NCI-H748 treated with DMSO at 0.1 percent for 48 hours (cell line): ENCODE measurements around the gene GPR146.

ENCODE experiments used
- DNase-seq: peaks from one replicate; lab custom pipeline; 2025; lab: John Stamatoyannopoulos, UW

GPR146 gene

DNA sequence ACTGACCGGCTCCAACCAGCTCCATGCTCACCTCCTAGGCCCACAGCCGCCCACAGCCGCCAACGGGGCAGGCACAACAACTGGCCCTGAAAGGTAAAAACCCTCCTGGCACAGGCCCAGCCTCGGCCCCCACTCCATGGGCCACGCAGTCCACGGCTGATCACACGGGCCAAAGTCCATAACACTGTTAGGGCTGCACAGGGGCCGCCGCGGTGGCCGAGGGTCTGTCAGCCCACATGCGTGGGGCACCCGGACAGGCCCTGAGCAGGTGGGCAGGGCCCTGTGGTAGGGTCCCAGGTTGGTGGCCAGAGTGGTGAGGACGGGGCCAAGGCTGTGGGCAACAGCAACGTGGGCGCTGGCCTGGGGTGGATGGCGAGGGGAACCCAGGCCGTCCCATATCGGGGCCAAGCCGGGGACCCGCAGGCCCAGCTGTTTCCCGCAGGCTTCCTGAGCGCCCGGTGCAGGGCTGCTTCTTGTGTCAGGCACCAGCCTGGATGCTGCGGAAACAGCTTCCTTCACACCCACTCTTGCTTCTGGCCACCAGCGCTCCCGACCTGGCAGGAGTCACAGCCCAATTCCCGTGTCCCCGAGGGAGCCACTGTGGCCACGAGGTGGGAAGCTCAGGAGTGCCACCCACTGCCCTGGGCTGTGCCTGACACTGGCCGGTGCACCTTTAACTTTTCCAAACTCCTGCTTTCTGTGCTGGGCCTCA is 32.2 kb upstream of the GPR146 start:
- no peak for DNase-seq

DNA sequence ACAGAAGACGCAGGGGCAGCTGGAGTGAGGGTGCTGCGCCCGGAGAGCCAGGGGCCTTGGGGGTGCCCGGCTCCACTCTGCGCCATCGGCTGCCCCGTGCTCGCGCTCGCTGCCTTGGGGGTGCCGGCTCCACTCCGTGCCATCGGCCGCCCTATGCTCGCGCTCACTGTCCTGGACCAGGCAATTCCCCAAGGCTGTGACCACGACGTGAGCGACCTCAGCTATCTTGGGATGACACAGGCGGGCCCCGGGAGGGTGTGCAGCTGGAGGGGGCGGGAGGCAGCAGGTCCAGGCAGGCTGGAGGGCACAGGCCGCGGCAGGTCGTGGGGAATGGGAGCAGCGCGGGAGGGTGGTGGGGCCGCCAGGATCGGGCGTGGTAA is 31.6 kb upstream of the GPR146 start:
- DNase-seq: no peak

DNA sequence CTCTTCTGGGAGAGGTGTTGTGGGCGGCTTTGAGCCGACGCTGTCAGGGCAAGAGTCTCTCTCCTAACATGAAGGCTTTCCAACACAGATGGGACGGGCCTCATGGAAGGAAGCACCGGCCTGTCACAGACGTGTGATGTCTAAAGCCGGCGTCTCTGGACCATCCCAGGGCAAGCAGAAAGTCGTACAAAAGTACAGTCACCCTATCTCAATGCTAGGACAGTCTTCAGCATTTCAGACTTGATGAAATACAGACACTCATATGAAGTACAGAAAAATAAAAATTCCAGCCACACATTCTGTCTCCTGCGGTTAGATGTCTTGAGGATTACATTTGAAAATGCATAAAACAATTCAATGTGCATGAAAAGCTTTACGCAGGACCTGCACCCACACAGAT is 30.8 kb upstream of the GPR146 start:
- DNase-seq: no peak

DNA sequence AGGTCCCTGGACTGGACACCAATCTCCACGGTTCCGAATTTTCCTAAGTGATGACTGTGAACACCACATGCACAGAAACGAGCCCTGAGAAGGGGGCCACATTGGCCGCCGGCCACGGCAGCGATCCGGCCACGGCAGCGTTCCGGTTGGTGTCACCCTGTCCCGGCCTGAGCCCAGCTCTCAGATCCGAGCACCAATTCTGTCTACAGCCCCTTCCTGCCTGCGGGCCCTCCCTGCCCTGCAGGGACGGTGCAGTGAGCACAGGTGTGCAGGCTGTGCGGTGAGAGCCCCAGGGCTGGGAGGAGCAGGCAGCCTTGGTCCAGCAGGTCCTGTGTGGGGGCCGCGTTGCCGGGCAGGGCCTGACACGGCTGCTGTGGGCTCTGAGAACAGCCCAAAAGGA is 29.7 kb upstream of the GPR146 start:
- DNase-seq: no peak

DNA sequence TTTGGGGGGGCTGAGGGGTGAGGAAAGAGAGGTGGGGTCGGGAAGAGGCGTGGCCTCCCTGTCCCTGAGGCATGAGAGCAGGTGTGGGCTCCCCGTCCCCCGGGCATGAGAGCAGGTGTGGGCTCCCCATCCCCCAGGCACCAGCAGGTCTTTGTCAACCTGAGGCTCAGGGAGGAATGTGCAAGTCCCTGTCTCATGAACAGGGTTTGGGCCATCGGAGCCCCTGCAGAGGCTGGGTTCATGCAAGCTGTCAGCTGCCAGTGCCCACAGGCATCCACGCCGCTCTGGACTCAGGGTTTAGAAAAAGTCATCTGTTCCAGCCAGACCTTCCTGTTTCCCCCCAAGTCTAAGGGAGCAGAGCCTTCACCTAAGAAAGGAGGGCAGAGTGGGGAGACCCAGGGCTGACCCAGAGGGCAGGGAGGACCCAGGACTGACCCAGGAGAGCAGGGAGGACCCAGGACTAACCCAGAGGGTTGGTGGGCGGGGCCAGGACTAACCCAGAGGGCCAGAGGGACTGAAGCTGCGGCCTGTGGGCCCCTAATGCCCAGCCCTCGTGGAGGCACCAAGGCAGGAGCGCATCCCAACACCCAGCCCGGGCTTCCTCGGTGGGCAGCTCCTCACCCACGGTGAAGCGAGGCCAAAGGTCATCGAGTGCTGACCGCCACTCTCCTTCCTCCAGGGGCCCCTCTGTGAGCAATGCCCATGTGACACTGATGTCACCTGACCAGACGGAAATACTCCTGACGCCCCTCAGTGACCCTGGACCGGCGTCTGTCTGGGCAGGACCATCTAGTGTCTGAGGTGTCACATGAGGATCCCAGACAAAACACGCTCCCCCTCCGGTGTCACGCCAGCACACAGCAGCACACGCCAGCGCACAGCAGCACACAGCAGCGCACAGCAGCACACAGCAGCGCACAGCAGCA is 28.9 kb upstream of the GPR146 start:
- DNase-seq: no peak

DNA sequence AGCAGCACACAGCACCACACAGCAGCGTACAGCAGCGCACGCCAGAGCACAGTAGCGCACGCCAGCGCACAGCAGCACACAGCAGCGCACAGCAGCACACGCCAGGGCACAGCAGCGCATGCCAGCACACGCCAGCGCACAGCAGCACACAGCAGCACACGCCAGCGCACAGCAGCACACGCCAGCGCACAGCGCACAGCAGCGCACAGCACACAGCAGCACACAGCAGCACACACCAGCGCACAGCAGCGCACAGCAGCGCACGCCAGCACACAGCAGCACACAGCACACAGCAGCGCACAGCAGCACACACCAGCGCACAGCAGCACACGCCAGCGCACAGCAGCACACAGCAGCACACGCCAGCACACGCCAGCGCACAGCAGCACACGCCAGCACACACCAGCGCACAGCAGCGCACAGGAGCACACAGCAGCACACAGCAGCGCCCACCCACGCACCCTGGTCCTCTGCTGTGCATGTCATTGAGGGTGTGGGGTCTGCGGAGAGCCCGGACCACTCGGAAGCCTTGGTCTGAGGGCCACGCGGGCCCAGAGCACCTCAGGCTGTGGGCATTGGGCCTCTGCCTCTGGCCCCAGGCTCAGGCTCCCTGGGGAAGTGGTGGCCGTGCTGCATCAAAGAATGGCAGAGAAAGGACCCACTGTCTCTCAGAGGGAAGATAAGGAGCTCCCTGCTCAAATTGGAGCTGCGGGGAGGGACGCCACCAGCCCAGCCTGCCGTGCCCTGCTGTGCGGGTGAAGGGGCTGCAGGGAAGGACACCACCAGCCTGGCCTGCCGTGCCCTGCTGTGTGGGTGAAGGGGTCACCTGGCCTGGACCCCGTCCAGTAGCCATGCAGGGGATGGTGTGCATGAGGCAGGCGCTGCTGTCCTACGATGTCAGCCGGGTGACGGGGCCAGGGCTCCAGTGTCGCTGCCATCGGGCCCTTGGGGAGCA is 27.5 kb upstream of the GPR146 start:
- DNase-seq: no peak

DNA sequence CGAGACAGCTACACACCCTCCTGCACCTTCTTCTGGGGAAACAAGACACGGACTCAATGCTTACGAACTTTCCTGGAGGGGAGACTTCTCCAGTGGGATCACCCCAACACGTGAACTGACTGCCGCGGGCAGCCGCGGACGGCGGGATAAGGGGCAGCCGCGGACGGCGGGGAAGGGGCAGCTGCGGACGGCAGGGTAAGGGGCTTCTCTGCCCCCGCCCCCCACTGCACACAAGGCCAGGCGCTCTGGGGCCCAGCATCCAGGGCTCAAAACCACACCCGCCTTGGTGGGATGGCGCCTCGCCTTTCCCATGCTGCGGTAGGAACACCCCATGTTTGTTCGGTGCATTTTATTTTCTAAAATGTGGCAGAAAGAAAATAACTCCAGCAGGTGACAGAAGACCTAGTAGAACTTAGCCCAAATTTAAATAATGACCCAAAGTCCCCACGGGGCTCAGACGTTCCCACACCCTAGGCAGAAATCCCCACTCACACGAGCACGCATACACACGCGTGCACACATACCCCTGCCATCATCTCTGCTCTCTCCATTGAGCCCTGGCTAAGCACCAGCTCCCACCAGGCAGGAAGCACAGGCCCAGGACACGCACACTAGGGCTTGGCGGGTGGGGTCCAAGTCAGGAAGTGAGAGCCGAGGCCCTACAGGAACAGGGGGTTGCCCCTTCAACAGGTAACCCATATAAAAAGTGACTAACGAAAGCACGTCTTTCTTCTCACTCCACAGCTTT is 26.6 kb upstream of the GPR146 start:
- DNase-seq: no peak

DNA sequence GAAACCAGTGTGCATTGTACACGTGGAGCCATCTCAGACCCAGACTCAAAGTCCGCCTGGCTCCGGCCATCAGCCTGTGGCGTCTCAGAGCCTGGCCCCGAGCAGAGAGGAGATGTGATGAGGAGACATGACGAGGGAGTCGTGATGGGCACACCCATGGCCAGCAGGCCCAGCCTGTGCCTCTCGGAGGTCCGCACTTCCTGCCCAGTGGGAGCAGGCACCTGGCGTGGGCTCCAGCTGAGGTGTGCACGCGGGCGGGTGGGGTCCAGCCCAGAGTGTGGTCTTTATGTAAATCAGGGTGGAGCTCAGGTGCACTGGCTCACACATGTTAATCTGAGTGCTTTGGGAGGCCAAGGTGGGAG is 26.0 kb upstream of the GPR146 start:
- no peak for DNase-seq

DNA sequence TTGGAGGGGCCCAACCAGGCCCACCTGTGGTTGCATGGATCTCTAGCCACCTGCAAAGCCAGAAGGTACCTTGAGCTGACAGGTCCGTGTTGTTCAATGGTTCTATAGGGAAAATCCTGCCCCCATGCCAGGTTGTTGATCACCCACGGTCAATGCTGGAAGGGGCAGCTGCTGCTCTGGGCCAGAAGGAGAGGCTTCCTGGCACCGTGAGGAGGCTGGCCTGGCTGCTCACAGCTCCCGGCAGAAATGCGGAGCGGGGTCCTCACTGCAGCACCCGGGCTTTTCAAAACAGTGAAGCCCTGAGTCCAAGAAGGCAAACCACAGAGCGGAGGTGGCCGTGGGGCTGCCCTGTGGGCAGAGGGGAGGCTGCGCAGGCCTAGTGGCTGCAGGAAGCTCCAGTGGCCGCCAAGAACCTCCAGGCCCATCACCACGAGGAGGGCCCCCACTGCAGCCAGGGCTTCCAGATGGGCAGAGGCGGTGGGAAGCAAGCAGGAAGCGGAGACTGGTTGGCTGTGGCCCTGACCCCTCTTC is 25.0 kb upstream of the GPR146 start:
- no peak for DNase-seq

DNA sequence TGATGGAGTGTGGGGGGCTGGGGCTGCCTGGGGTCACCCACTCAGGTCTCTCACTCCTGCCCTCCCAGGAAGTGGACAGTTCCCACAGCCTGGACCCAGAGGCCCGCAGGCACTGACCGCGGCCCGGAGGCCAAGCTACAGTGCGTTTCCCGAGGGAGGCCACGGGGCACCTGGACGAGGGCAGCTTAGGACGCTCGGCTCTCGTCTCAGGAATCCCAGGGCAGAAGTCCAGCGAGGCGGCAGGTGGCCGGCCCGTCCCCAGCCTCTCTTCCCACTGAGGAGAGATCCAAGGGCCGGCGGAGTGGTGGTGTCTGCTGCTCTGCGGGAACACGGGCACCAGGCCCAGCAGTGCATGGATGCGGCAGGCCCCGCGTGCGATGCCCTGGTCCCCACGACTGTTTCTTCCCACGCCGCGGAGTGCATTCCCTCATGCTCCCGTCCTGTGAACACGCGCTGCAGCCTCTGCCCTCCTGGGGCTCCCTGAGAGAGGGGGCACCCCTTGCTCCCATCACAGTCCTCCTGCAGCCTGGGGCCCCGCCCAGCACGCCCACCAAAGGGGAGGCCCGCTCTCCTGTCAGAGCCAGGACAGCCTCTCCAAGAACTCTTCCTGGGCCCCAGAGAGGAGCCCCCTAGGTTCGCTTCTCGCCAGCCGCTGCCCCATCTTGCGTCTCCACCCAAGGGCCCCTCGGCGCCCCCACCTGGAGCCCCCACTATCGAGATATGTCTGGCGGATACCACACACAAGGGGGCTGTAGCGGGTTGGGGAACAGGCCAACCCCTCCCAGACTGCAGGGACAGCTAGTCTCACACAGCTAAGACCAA is 24.3 kb upstream of the GPR146 start:
- DNase-seq: no peak

DNA sequence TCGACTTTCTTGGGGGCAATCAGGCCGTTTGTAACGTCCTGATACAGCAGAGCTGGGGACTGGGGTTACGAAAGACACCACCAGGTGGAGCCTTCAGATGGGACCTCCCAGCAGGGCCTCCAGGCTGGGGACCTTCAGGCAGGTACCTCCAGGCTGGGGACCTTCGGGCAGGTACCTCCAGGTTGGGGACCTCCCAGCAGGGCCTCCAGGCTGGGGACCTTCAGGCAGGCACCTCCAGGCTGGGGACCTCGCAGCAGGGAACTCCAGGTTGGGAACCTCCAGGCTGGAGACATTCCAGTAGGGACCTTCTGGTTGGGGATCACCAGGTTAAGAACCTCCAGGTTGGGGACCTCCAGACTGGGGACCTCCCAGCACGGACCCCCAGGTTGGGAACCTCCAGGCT is 23.5 kb upstream of the GPR146 start:
- no peak for DNase-seq

DNA sequence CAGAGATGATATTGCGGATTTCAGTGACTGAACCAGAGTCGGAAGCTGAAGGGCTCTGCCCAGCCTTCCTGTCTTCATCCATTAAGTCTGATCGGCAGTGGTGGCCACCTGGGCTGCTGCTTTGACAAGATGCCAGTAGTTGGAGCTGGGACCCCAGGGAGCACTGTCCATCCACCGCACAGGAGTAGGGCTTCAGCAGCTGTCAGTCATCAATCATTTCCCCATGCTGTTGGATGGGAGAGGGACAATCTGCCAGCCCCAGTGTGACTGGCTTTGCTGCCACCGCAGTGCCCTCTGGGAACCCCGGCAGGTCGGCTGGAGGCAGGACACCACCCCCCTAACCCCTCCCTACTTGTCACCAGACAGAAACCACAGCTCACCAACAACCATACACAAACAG is 23.0 kb upstream of the GPR146 start:
- no peak for DNase-seq

DNA sequence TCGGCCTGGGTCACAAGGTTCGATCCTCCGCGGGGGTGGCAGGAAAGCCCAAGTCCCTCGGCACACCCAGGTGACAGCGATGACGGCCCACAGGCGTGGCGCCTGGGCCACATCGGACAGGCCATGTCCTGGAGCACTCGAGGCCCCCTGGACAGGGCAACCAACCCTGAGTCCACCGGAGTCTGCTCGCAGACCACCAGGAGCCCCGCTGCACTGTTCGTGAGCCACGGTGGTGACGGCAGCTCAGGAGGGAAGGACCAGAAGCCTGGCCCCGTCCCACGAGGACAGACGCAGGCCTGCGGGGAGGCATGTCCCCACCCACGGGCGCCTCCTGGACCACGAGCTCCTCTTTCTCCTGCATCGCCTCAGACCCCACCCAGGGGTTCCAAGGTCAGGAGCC is 22.4 kb upstream of the GPR146 start:
- DNase-seq: no peak

DNA sequence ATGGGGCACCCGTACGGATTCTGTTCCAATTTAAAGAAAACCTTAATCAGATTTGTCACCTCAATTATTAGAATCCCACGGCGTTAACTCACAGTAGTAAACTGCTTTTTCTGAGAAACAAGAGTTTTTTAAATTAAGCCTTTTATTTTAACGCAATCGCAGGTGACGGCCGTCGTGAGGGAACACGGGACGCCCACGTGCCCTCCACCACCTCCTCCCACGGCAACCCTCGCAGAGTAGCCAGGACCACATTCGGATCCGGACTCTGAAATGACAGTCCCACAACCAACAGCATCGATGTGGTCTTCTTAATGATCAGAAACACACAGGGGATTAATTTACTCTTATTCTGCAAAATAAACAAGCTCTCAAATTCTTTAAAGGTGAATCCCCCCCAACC is 22.0 kb upstream of the GPR146 start:
- DNase-seq: no peak

DNA sequence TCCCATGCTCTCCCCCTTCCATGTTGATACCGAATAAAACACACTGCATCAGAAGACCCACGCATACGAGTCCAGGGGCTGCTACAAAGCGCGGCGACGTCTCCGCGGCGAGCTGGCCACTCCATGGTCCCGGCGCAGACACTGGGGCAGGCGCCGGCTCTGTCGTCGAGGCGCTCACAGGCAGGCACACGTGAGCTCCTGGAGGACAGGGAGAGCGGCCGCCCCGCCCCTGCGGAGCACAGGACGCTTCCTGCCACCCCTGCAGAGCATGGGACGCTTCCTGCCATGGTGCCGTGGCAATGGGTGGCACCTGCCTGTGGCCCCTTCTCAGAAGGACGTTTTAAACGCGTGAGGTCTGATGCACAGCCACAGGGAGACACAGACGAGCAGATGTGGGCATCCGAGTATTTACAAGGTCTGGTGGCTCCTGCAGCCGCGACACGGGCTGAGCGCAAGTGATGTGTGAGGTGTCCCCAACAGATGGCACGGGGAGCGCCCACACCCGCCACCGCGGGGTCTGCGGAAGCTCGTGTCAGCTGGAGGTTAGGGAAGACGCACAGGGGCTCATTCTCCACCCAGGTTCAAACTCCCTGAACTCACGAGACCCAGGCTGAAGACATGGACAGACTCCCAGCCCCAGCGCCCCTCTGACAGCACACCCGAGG is 21.4 kb upstream of the GPR146 start:
- DNase-seq: no peak

DNA sequence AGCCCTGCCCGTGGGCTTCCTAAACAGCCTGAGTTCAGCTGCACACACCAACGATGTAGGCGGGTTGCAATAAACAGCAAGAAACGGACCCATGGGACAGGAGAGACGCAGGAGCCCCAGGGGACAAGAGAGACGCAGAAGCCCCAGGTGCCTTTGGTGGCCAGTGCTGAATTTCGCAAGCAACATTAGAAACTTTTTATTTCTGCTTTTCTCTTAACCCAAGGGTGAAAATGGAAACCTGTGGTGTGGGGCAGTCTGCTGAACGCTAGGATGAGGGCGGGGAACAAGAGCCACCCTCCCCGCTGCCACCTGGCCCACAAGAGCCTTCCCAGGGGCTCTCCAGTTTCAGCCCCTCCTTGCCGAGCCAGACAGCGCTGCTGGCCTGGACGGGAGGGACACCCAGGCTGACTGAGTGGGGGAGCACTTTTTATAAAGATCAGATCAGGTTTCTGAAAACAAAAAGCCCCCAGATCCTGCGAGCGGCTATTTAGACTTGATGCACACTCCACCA is 20.0 kb upstream of the GPR146 start:
- no peak for DNase-seq

DNA sequence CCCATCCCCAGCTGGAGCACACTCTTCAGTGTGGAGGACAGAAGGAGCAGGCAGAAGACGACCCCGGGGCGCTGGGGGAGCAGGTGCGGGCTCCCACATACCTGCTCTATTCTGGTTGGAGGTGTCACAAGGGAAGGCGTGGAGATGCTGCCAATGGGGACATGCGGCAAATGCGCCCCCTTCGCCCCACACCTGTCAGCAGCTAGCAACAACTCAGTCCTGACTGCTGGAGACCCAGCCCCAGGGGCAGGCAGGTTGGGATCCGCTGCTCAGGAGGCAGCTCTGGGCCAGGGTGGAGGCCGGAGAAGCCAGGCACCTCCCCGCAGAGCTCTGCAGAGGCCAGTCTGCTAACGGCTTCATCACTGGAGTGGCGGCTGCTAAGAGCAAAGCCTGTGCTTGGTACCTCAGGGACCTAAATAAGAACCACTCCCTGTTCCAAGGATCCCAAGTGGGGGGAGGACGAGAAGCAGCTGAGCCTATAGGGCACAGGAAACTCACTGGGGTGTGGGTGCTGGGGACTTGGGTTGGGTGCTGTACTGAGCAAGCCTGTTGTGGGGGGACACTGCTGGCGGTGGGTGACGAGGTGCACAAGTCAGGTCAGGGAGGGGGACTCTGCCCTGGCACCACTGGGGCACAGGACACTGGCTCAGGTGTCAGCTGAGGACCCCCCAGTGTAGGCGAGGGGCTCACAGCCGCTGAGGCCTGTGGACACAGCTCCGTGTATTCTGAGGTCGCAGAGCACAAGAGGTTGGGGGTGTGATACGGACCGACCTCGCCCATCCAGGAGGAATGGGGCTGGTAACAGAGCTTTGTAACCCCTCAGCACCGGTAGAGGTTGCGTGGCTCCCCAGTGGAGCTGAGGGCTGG is 19.2 kb upstream of the GPR146 start:
- no peak for DNase-seq

DNA sequence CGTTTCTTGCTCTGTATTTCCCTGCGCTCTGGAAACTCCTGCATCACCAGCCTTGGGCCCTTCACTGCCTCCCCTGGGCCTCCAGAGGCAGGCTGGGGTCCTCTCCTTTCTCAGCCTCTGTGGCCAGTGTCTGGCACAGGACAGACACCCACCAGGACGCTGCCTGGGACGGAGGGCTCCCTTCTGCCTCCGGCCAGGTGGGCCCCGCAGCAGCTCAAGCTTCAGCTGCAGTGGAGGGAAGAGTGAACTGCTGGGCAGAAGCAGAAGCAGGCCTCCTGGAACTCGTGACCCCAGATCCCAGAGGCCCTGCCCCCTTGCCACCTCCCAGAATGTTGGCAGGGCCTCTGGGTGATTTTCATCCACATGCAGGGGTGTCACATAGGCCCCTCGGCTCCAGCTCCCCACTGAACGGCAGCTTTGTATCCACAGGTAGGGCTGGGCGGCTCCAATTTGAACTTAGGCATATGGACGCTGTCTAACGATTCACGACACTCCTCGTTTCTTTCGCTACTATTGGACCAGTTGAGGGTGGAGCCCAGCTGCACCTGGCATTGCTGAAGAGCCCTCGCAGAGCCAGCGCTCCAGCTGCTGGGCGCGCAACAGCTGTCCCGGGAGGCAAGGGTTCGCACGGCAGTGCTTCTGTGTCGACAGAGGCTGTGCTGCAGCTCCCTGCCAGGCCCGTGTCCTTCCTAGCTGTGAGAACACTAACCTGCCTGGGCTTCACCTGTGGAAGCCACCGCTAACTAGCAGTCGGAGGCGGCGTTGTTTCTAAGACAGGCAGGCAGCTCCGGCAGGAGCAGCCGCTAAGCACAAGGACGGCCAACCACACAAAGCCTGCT is 18.4 kb upstream of the GPR146 start:
- DNase-seq: peak; percentile 74
